Sigmoid colon (tissue), 4 donors: ENCODE measurements around the gene ZNF366.

Source experiments
- CTCF ChIP-seq, 4 experiments: fragments of 450-650 bp in 3 of 4; fragments of 200-600 bp in 1 of 4; IDR thresholded peaks; one replicate each; pipeline ENCODE4 v1.5.1; 2016 to 2019; ENCODE audit warnings: antibody characterized with exemption in 4 of 4, mild to moderate bottlenecking in 3 of 4, moderate library complexity in 2 of 4
- POLR2A ChIP-seq, 2 donors: fragments of 450-650 bp; IDR thresholded peaks; one replicate each; pipeline ENCODE4 v1.6.1; 2016; ENCODE audit warnings: antibody characterized with exemption in 2 of 2, mild to moderate bottlenecking in 2 of 2, moderate library complexity in 2 of 2
- POLR2AphosphoS5 ChIP-seq, 4 donors: sonication (generic); formaldehyde crosslinking; IDR thresholded peaks; one replicate each; pipeline ENCODE4 v1.6.1; 2017; ENCODE audit warnings: antibody characterized with exemption in 4 of 4

GRCh38 chr5:72509401-72509800, 2.2 kb upstream of the ZNF366 start:
- TF ChIP-seq CTCF (IDR thresholded peaks at IDR 0.05) (no peak), POLR2AphosphoS5 (IDR thresholded peaks at IDR 0.05) (no peak), POLR2A (IDR thresholded peaks at IDR 0.05) (no peak)
